ENCODE data around the gene SORCS3. TPM values are rescaled to one million over a fixed set of nuclear protein-coding genes. Genes with fewer than 3 reads are reported as not detected.

The SORCS3 gene
- total RNA-seq, 1 donor from 2014 or later: 2.0 TPM

DNA sequence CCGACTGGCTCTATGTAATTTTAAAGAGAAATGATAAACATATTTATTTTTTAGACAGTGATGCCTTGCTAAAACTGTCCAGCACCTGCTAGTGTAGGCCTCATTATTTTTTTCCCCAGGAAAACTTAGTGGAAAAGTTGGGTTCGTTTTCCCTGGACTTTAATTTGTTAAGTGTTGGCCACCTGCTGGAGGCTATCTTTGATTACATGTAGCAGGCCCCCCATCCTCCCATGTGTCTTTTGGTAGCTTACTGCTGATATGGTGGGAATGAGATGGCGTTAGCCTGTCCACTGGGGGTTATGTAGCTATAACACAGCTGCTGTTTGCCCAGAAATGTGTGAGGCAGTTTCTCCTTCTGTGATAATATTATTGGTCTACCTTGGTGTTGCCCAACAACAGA lies 265.0 kb downstream of the SORCS3 start:
- Mint-ChIP-seq H3K27ac (ENCODE audit: unreplicated experiment) (no peak overlapping the region), H3K36me3 (ENCODE audit: unreplicated experiment) (no peaks in the 10 kb centered on the region), H3K4me1 (ENCODE audit: low read depth, unreplicated experiment) (no peaks in the 10 kb centered on the region), H3K27me3 (ENCODE audit: unreplicated experiment) (no peaks in the 10 kb centered on the region), H3K4me3 (ENCODE audit: unreplicated experiment) (no peak overlapping the region), H3K9me3 (ENCODE audit: unreplicated experiment) (no peaks in the 10 kb centered on the region)
- peak; percentile 30 for TF ChIP-seq CTCF (IDR thresholded peaks at IDR 0.05; ENCODE audit: partially characterized antibody, unreplicated experiment)
- no peak for DNase-seq

DNA sequence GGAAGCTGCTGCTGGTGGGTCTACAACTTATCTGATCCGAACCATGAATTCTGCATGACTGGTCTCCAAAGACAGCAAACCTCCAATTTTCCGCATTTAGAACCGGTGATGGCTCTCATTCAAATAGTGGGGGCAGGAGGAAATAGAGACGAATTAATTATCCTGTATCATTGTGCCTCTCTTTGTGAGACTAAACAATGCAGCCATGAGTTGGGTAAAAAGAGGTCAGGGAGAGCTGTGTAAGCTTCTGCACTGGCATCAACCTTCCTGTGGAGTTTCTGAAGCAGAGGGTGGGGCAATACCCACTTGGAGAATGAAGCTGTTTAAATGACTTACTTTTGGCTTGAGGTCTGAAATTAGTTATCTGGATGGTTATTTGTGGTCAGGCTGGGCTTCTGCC lies 266.4 kb downstream of the SORCS3 start:
- Mint-ChIP-seq H3K27ac (ENCODE audit: unreplicated experiment) (no peak overlapping the region), H3K4me3 (ENCODE audit: unreplicated experiment) (no peak overlapping the region), H3K9me3 (ENCODE audit: unreplicated experiment) (no peaks in the 10 kb centered on the region), H3K4me1 (ENCODE audit: low read depth, unreplicated experiment) (no peaks in the 10 kb centered on the region), H3K36me3 (ENCODE audit: unreplicated experiment) (no peaks in the 10 kb centered on the region), H3K27me3 (ENCODE audit: unreplicated experiment) (no peaks in the 10 kb centered on the region)
- no peak for DNase-seq
- TF ChIP-seq CTCF (IDR thresholded peaks at IDR 0.05; ENCODE audit: partially characterized antibody, unreplicated experiment): no peak

- TF ChIP-seq CTCF (IDR thresholded peaks at IDR 0.05; ENCODE audit: partially characterized antibody, unreplicated experiment): no peak
- DNase-seq: no peak
- no peaks in the 10 kb centered on the region for H3K27me3 Mint-ChIP-seq (ENCODE audit: unreplicated experiment)
- no peaks in the 10 kb centered on the region for H3K4me1 Mint-ChIP-seq (ENCODE audit: low read depth, unreplicated experiment)
- H3K9me3 Mint-ChIP-seq (ENCODE audit: unreplicated experiment): peaks cover 3% of the 10 kb centered on the region
- no peak overlapping the region for H3K27ac Mint-ChIP-seq (ENCODE audit: unreplicated experiment)
- H3K36me3 Mint-ChIP-seq (ENCODE audit: unreplicated experiment): peaks cover 8% of the 10 kb centered on the region
- no peak overlapping the region for H3K4me3 Mint-ChIP-seq (ENCODE audit: unreplicated experiment)
These were observed 267.5 kb downstream of the SORCS3 start for GRCh38 chr10:104908581-104908980.

DNA sequence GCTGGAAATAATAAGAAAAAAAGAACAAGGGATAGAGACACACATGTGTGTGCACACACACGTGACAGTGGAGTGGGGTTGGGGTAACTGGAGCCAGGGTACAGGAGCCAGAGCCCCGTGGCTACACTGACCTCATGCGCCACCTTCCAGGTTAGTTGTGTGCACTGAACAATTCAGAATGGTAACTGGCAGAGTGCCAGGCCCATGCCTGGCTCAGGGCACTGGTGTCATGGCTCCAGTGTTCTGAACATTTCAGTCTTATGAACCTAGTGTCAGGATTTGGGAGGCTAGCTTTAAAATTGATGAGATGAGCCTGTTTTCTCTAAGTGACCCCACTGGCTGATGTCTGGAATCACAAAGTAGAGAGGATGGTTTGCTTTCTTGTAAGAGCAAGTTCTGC lies 269.6 kb downstream of the SORCS3 start:
- TF ChIP-seq CTCF (IDR thresholded peaks at IDR 0.05; ENCODE audit: partially characterized antibody, unreplicated experiment): no peak
- H3K4me3 Mint-ChIP-seq (ENCODE audit: unreplicated experiment): no peak overlapping the region
- H3K27ac Mint-ChIP-seq (ENCODE audit: unreplicated experiment): no peak overlapping the region
- no peaks in the 10 kb centered on the region for H3K4me1 Mint-ChIP-seq (ENCODE audit: low read depth, unreplicated experiment)
- no peaks in the 10 kb centered on the region for H3K27me3 Mint-ChIP-seq (ENCODE audit: unreplicated experiment)
- peaks cover 3% of the 10 kb centered on the region for H3K9me3 Mint-ChIP-seq (ENCODE audit: unreplicated experiment)
- DNase-seq: no peak
- H3K36me3 Mint-ChIP-seq (ENCODE audit: unreplicated experiment): peaks cover 8% of the 10 kb centered on the region

- peaks cover 8% of the 10 kb centered on the region for H3K36me3 Mint-ChIP-seq (ENCODE audit: unreplicated experiment)
- H3K4me1 Mint-ChIP-seq (ENCODE audit: low read depth, unreplicated experiment): no peaks in the 10 kb centered on the region
- no peak for TF ChIP-seq CTCF (IDR thresholded peaks at IDR 0.05; ENCODE audit: partially characterized antibody, unreplicated experiment)
- H3K4me3 Mint-ChIP-seq (ENCODE audit: unreplicated experiment): no peak overlapping the region
- no peaks in the 10 kb centered on the region for H3K27me3 Mint-ChIP-seq (ENCODE audit: unreplicated experiment)
- DNase-seq: no peak
- H3K27ac Mint-ChIP-seq (ENCODE audit: unreplicated experiment): no peak overlapping the region
- peaks cover 3% of the 10 kb centered on the region for H3K9me3 Mint-ChIP-seq (ENCODE audit: unreplicated experiment)
These were observed 272.3 kb downstream of the SORCS3 start for GRCh38 chr10:104913390-104913789.
